H1 (cell line): ENCODE measurements around the gene PCNA. TPM values are rescaled to one million over a fixed set of nuclear protein-coding genes. Genes with fewer than 3 reads are reported as not detected.
"Not testable (repeated sequence)": the region's sequence is repeated elsewhere in the genome, so short reads cannot be mapped to it uniquely, and the experiment has no call there.

ENCODE experiments used
- CTCF ChIA-PET: fragments of 300-600 bp; sonication (Branson Sonifier 250); formaldehyde crosslinking; loops from one replicate; lab custom pipeline; 2021; ENCODE audit not compliant: partially characterized antibody; lab: Charles Lee
- POLR2A ChIA-PET: fragments of 300-600 bp; sonication (Branson Sonifier 250); formaldehyde crosslinking; loops from one replicate; lab custom pipeline; 2021; ENCODE audit warnings: inconsistent platforms; ENCODE audit not compliant: partially characterized antibody; lab: Charles Lee
- DNase-seq, 2 experiments: peaks; one replicate each; pipeline versions ENCODE4 v3.0.0 to v3.0.0-alpha.2; 2010 to 2022; ENCODE audit warnings: low spot score in 2 of 2, low read depth in 1 of 2, mixed read lengths in 1 of 2
- FAIRE-seq: peaks from 2 replicates; lab custom pipeline; 2011; peaks lifted over from hg19 to GRCh38; lab: Jason Lieb, UNC
- H2AFZ ChIP-seq: 2 replicates; pipeline ENCODE4 v1.8.1; 2012; ENCODE audit warnings: low read length, inconsistent platforms
- H2AK5ac ChIP-seq: 2 replicates; pipeline ENCODE4 v1.6.1; 2013; ENCODE audit warnings: low read depth, low read length
- H2BK120ac ChIP-seq: replicated peaks from 2 replicates; pipeline ENCODE3; 2013; ENCODE audit warnings: low read depth, low read length, inconsistent platforms
- H2BK12ac ChIP-seq: 2 replicates; pipeline ENCODE4 v1.6.1; 2013; ENCODE audit warnings: low read depth, low read length
- H2BK15ac ChIP-seq: 2 replicates; pipeline ENCODE4 v1.6.1; 2013; ENCODE audit warnings: low read length
- H2BK20ac ChIP-seq: 2 replicates; pipeline ENCODE4 v1.6.1; 2013; ENCODE audit warnings: low read length
- H2BK5ac ChIP-seq: 2 replicates; pipeline ENCODE4 v1.6.1; 2013; ENCODE audit warnings: low read depth, low read length
- H3K14ac ChIP-seq: 2 replicates; pipeline ENCODE4 v1.6.1; 2013; ENCODE audit warnings: inconsistent platforms; ENCODE audit not compliant: insufficient read length
- H3K18ac ChIP-seq: 2 replicates; pipeline ENCODE4 v1.6.1; 2013; ENCODE audit warnings: low read length; ENCODE audit errors: extremely low read depth
- H3K23ac ChIP-seq: 2 replicates; pipeline ENCODE4 v1.6.1; 2013; ENCODE audit warnings: inconsistent platforms; ENCODE audit not compliant: insufficient read length
- H3K23me2 ChIP-seq: 2 replicates; pipeline ENCODE4 v1.6.1; 2013; ENCODE audit warnings: low read depth, low read length
- H3K27ac ChIP-seq: 2 replicates; pipeline ENCODE4 v1.6.1; 2011; ENCODE audit warnings: low read depth, low read length, inconsistent platforms
- H3K27me3 ChIP-seq, 4 experiments: replicated peaks in 1 of 4; 1 replicate in 1 of 4; 2 replicates in 3 of 4; pipeline versions ENCODE4 v1.6.1 to v1.8.1; 2011 to 2013; ENCODE audit warnings: low read length in 3 of 4, mild to moderate bottlenecking in 3 of 4, inconsistent platforms in 2 of 4, mixed read lengths in 2 of 4, moderate library complexity in 1 of 4; ENCODE audit not compliant: control insufficient read depth in 3 of 4, insufficient read depth in 3 of 4; ENCODE audit errors: extremely low read depth in 1 of 4
- H3K36me3 ChIP-seq, 4 experiments: 2 replicates each; pipeline versions ENCODE4 v1.6.1 to v1.8.1; 2011 to 2013; ENCODE audit warnings: mild to moderate bottlenecking in 4 of 4, low read length in 3 of 4, moderate library complexity in 2 of 4, control low read depth in 1 of 4, inconsistent platforms in 1 of 4; ENCODE audit not compliant: insufficient read depth in 4 of 4, control insufficient read depth in 2 of 4
- H3K4ac ChIP-seq: replicated peaks from 2 replicates; pipeline ENCODE3; 2013; ENCODE audit warnings: low read length, low read depth, mixed read lengths, inconsistent platforms; ENCODE audit not compliant: insufficient read length
- H3K4me1 ChIP-seq, 4 experiments: replicated peaks in 1 of 4; 1 replicate in 1 of 4; 2 replicates in 3 of 4; pipeline versions ENCODE4 v1.6.1 to v1.8.1; 2011 to 2013; ENCODE audit warnings: low read length in 3 of 4, inconsistent platforms in 2 of 4, mixed read lengths in 1 of 4; ENCODE audit not compliant: insufficient read depth in 4 of 4, control insufficient read depth in 3 of 4
- H3K4me2 ChIP-seq, 2 experiments: 2 replicates each; pipeline versions ENCODE4 v1.6.1 to v1.8.1; 2011 to 2013; ENCODE audit warnings: low read depth in 2 of 2, low read length in 2 of 2, control low read depth in 1 of 2, inconsistent platforms in 1 of 2, mild to moderate bottlenecking in 1 of 2; ENCODE audit not compliant: insufficient read depth in 1 of 2
- H3K4me3 ChIP-seq, 4 experiments: fragments of 200-600, 300-600 bp in 1 of 4; sonication (generic), shearing (Covaris generic), sonication (Bioruptor Twin) in 1 of 4; 2 replicates each; pipeline versions ENCODE4 v1.5.1 to v1.8.1; 2011 to 2016; ENCODE audit warnings: low read length in 4 of 4, low read depth in 3 of 4, control low read depth in 2 of 4, inconsistent platforms in 2 of 4, mild to moderate bottlenecking in 2 of 4, mixed read lengths in 1 of 4, moderate library complexity in 1 of 4; ENCODE audit not compliant: insufficient read depth in 2 of 4; ENCODE audit errors: extremely low read depth in 1 of 4
- H3K56ac ChIP-seq: replicated peaks from 2 replicates; pipeline ENCODE3; 2013; ENCODE audit warnings: low read depth, mild to moderate bottlenecking, mixed read lengths, low read length, inconsistent platforms; ENCODE audit not compliant: insufficient read length
- H3K79me1 ChIP-seq: 2 replicates; pipeline ENCODE4 v1.6.1; 2013; ENCODE audit warnings: low read depth, low read length, control low read depth
- H3K79me2 ChIP-seq, 2 experiments: 2 replicates each; pipeline versions ENCODE4 v1.6.1 to v1.8.1; 2012 to 2013; ENCODE audit warnings: low read length in 2 of 2, mild to moderate bottlenecking in 2 of 2, inconsistent platforms in 1 of 2; ENCODE audit not compliant: insufficient read depth in 2 of 2, control insufficient read depth in 1 of 2
- H3K9ac ChIP-seq, 4 experiments: replicated peaks in 1 of 4; 1 replicate in 1 of 4; 2 replicates in 3 of 4; pipeline versions ENCODE4 v1.6.1 to v1.8.1; 2011 to 2013; ENCODE audit warnings: low read depth in 3 of 4, low read length in 3 of 4, control low read depth in 2 of 4, mild to moderate bottlenecking in 2 of 4, moderate library complexity in 2 of 4, inconsistent platforms in 1 of 4; ENCODE audit errors: extremely low read depth in 1 of 4
- H3K9me3 ChIP-seq, 2 experiments: 2 replicates each; pipeline versions ENCODE4 v1.6.1 to v1.8.1; 2012 to 2013; ENCODE audit warnings: mild to moderate bottlenecking in 2 of 2, moderate library complexity in 2 of 2, control low read depth in 1 of 2, inconsistent platforms in 1 of 2, low read depth in 1 of 2, low read length in 1 of 2, mixed read lengths in 1 of 2; ENCODE audit not compliant: insufficient read depth in 2 of 2
- H4K20me1 ChIP-seq, 2 experiments: replicated peaks in 1 of 2; 2 replicates each; pipeline versions ENCODE3 to v1.8.1; 2011 to 2013; ENCODE audit warnings: inconsistent platforms in 2 of 2, low read length in 2 of 2, mild to moderate bottlenecking in 1 of 2; ENCODE audit not compliant: insufficient read depth in 2 of 2, control insufficient read depth in 1 of 2
- H4K5ac ChIP-seq: 2 replicates; pipeline ENCODE4 v1.6.1; 2013; ENCODE audit warnings: low read length, low read depth, mixed read lengths, inconsistent platforms; ENCODE audit not compliant: insufficient read length
- H4K8ac ChIP-seq: 2 replicates; pipeline ENCODE4 v1.8.0; 2013; ENCODE audit warnings: mild to moderate bottlenecking, moderate library complexity, low read length, inconsistent platforms; ENCODE audit not compliant: insufficient read depth; ENCODE audit errors: extremely low read depth
- H4K91ac ChIP-seq: replicated peaks from 2 replicates; pipeline ENCODE3; 2013; ENCODE audit warnings: low read length, mixed read lengths, inconsistent platforms; ENCODE audit not compliant: insufficient read length
- CBX8 ChIP-seq: fragments of 300-800, 300-1000 bp; sonication (generic); IDR thresholded peaks from 2 replicates; pipeline ENCODE4 v1.7.1; 2016; ENCODE audit warnings: low read depth, low read length, borderline replicate concordance
- CEBPB ChIP-seq: IDR thresholded peaks from 2 replicates; pipeline ENCODE4 v1.6.1; 2012; ENCODE audit warnings: low read depth, low read length
- GTF2F1 ChIP-seq: IDR thresholded peaks from 2 replicates; pipeline ENCODE4 v1.6.1; 2012; ENCODE audit warnings: low read depth, low read length, improper control_type of control experiment, borderline replicate concordance
- KDM5A ChIP-seq: fragments of 200-600 bp; IDR thresholded peaks from 2 replicates; pipeline ENCODE4 v1.7.1; 2012; ENCODE audit warnings: mild to moderate bottlenecking, low read length, inconsistent platforms, mixed read lengths
- POLR2AphosphoS5 ChIP-seq: IDR thresholded peaks from 2 replicates; pipeline ENCODE4 v1.6.1; 2011; ENCODE audit warnings: low read depth, low read length
- RNF2 ChIP-seq: fragments of 200-900, 300-1000 bp; sonication (generic); IDR thresholded peaks from 2 replicates; pipeline ENCODE4 v1.7.1; 2016; ENCODE audit warnings: borderline replicate concordance, low read depth, mild to moderate bottlenecking, antibody characterized with exemption, low read length; ENCODE audit not compliant: poor library complexity, severe bottlenecking; ENCODE audit errors: missing control alignments
- SIX5 ChIP-seq: IDR thresholded peaks from 2 replicates; pipeline ENCODE4 v1.6.1; 2011; ENCODE audit warnings: mild to moderate bottlenecking, low read depth, low read length
- SRF ChIP-seq: IDR thresholded peaks from 2 replicates; pipeline ENCODE4 v1.6.1; 2011; ENCODE audit warnings: mild to moderate bottlenecking, low read depth, low read length, moderate library complexity
- WGBS, 2 experiments: shearing (Covaris generic) in 1 of 2; methylation state at CpG; one replicate each; pipeline versions ENCODE4 v1.1.6 to v1.1.7; 2013 to 2015; ENCODE audit warnings: low lambda C conversion rate in 2 of 2, mixed read lengths in 2 of 2, inconsistent platforms in 1 of 2, low coverage in 1 of 2, missing lambda C conversion rate in 1 of 2; ENCODE audit not compliant: insufficient replicate concordance in 2 of 2, insufficient coverage in 1 of 2, insufficient read length in 1 of 2; ENCODE audit errors: extremely low coverage in 1 of 2, missing lambda C conversion rate in 1 of 2; 5-methylcytosine and 5-hydroxymethylcytosine counted together
- polyA plus RNA-seq, 7 experiments: library from polyadenylated mRNA; depleted of rRNA in 3 of 7; stranded (reverse) in 5 of 7; unstranded in 2 of 7; fragments of >200 nt in 5 of 7; fragments of 200-250 nt in 2 of 7; gene quantifications; 1 replicate in 5 of 7; 2 replicates in 1 of 7; 4 replicates in 1 of 7; pipeline versions ENCODE4 v1.2.1 to v1.2.3, GENCODE V29; 2011 to 2013; ENCODE audit warnings: missing spikeins in 2 of 7, mixed read lengths in 2 of 7
- total RNA-seq: library from RNA; stranded (reverse); fragmentation: NEBNext Ultra II Directional; extraction: Animal tissue kit (Norgen Biotek cat#: 25700); gene quantifications from 2 replicates; pipeline ENCODE4 v1.2.1, GENCODE V29; 2021

Gene PCNA
- total and polyA plus RNA-seq, 2 of the 8 experiments (the other 6 are each of a cell fraction or from before 2014, with no cell fraction given), result 290 to 737 TPM

- TF ChIP-seq SRF (no peak), CBX8 (no peak), SIX5 (no peak), POLR2AphosphoS5 (no peak), RNF2 (no peak), CEBPB (no peak), GTF2F1 (no peak), KDM5A (no peak)
- TF ChIP-seq, all 59 proteins: peak for 0
Measured at GRCh38 chr20:5072756-5073659, 46.8 kb downstream of the PCNA start (continued).

DNA sequence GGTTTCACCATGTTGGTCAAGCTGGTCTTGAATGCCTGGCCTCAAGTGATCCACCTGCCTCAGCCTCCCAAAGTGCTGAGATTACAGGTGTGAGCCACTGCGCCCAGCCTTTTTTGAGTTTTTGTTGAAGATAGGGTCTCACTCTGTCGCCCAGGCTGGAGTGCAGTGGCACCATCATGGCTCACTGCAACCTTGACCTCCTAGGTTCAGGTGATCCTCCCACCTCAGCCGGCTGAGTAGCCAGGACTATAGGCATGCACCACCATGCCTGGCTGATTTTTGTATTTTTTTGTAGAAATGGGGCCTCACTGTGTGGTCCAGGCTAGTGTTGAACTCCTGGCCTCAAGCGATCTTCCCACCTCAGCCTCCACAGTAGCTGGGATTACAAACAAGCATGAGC is 47.8 kb downstream of the PCNA start:
- not testable (repeated sequence) for FAIRE-seq, H3K27me3 ChIP-seq, H2BK20ac ChIP-seq, DNase-seq, H3K18ac ChIP-seq, H3K9ac ChIP-seq, H3K9me3 ChIP-seq, H2BK5ac ChIP-seq, H3K23me2 ChIP-seq, H4K91ac ChIP-seq, H4K8ac ChIP-seq, H3K79me1 ChIP-seq, H3K4me2 ChIP-seq, H3K4me3 ChIP-seq, H2BK120ac ChIP-seq, H2AK5ac ChIP-seq, H3K14ac ChIP-seq, H4K20me1 ChIP-seq, H2BK12ac ChIP-seq, H3K4ac ChIP-seq, H3K36me3 ChIP-seq, H3K79me2 ChIP-seq, H2BK15ac ChIP-seq, H3K27ac ChIP-seq, H4K5ac ChIP-seq, H3K56ac ChIP-seq, H3K23ac ChIP-seq, H3K4me1 ChIP-seq, H2AFZ ChIP-seq
- CTCF ChIA-PET, result interaction anchor here (1.5 kb wide), 1 partner anchor 29 kb away, joined by 4 read pairs; no protein-coding TSS in a partner anchor
- POLR2A ChIA-PET, result interaction anchor here (1.3 kb wide), 1 partner anchor 12 kb away, joined by 3 read pairs; no protein-coding TSS in a partner anchor
- WGBS, 2 experiments, result 87% methylated on average over 4 of the region's 4 CpGs; no CpG with 5 or more reads in 1 of the 2 experiments
